AG10803 (cell line): ENCODE measurements around the gene FAM9A.
"Not testable (repeated sequence)": the region's sequence is repeated elsewhere in the genome, so short reads cannot be mapped to it uniquely, and the experiment has no call there.

ENCODE experiments used
- DNase-seq: peaks from one replicate; pipeline ENCODE4 v3.0.0; 2010; ENCODE audit warnings: low read depth
- H3K4me3 ChIP-seq: 2 replicates; pipeline ENCODE4 v1.5.1; 2011; ENCODE audit warnings: mild to moderate bottlenecking, low read length, control low read depth
- CTCF ChIP-seq: conservative IDR thresholded peaks from 2 replicates; pipeline ENCODE4 v1.5.1; 2011; ENCODE audit warnings: mild to moderate bottlenecking, low read length, control low read depth, inconsistent platforms

Gene FAM9A

GRCh38 chrX:8783097-8783713, 18.0 kb downstream of the FAM9A start:
- no peak overlapping the region for H3K4me3 ChIP-seq
- DNase-seq = peak; percentile 6
- TF ChIP-seq CTCF = peak; percentile 52

GRCh38 chrX:8782595-8782994, 18.6 kb downstream of the FAM9A start:
- no peak for TF ChIP-seq CTCF
- H3K4me3 ChIP-seq = no peak overlapping the region
- no peak for DNase-seq

GRCh38 chrX:8781921-8782320, 19.3 kb downstream of the FAM9A start:
- H3K4me3 ChIP-seq, DNase-seq: not testable (repeated sequence)

GRCh38 chrX:8773117-8773516, 28.1 kb downstream of the FAM9A start:
- no peak for DNase-seq
- no peak for TF ChIP-seq CTCF
- no peak overlapping the region for H3K4me3 ChIP-seq

GRCh38 chrX:8760021-8760420, 41.2 kb downstream of the FAM9A start:
- no peak overlapping the region for H3K4me3 ChIP-seq
- DNase-seq = peak; percentile 7
- TF ChIP-seq CTCF = no peak

GRCh38 chrX:8758706-8759105, 42.5 kb downstream of the FAM9A start:
- DNase-seq = peak; percentile 19
- H3K4me3 ChIP-seq = not testable (repeated sequence)

GRCh38 chrX:8757609-8758389, 43.4 kb downstream of the FAM9A start:
- DNase-seq = peak; percentile 41

GRCh38 chrX:8755813-8756212, 45.4 kb downstream of the FAM9A start:
- no peak for DNase-seq
- TF ChIP-seq CTCF = no peak
- H3K4me3 ChIP-seq = no peak overlapping the region

More at GRCh38 chrX:8757609-8758389, 43.4 kb downstream of the FAM9A start:
- not testable (repeated sequence) for H3K4me3 ChIP-seq
